Jurkat, Clone E6-1 (cell line): Measurements from ENCODE around the gene SNED1.

ENCODE experiments used
- DNase-seq: peaks from one replicate; pipeline ENCODE4 v3.0.0-alpha.2; 2011; ENCODE audit warnings: low read depth, low spot score
- H3K4me3 ChIP-seq: 2 replicates; pipeline ENCODE4 v1.5.1; 2011; ENCODE audit warnings: mild to moderate bottlenecking, low read length, control low read depth, moderate library complexity

The SNED1 gene

DNA sequence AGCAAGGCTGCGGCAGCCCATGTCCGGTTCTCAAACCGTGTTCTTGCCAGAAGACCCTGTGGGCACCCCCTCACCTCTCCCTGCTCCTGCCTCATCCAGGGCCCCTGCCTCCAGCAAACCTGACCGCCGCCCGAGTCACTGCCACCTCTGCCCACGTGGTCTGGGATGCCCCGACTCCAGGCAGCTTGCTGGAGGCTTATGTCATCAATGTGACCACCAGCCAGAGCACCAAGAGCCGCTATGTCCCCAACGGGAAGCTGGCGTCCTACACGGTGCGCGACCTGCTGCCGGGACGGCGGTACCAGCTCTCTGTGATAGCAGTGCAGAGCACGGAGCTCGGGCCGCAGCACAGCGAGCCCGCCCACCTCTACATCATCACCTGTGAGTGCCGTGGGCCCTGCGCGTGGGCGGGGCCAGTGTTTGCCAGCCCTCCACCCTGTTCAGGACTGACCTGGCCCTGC, 71.4 kb downstream of the SNED1 start:
- no peak overlapping the region for H3K4me3 ChIP-seq

GRCh38 chr2:241070361-241070760, 71.9 kb downstream of the SNED1 start:
- no peak overlapping the region for H3K4me3 ChIP-seq
- no peak for DNase-seq

More for the DNA sequence above, 71.4 kb downstream of the SNED1 start:
- DNase-seq = no peak

GRCh38 chr2:241070811-241071676, 72.6 kb downstream of the SNED1 start:
- no peak for DNase-seq
- H3K4me3 ChIP-seq = no peak overlapping the region

DNA sequence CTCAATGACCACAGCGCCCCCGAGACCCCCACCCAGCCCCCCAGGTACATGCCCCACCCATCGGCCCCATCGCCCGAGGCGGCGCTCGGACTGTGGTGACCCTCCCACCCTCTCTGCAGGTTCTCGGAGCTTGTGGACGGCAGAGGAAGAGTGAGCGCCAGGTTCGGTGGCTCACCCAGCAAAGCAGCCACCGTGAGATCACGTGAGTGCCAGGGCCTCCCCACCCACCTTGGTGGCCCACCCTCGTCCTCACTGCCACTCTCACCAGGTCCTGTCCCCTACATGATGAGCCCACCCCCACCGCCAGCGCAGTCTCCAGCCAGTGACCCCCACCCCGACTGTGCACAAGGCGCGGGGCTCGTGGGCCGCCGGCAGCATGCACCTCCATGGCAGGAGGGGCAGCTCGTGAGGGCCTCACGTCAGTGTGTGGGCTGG, 73.3 kb downstream of the SNED1 start:
- H3K4me3 ChIP-seq = no peak overlapping the region
- no peak for DNase-seq

- no peak for DNase-seq
- H3K4me3 ChIP-seq = no peak overlapping the region
Measured at GRCh38 chr2:241072151-241072550, 73.7 kb downstream of the SNED1 start.

DNA sequence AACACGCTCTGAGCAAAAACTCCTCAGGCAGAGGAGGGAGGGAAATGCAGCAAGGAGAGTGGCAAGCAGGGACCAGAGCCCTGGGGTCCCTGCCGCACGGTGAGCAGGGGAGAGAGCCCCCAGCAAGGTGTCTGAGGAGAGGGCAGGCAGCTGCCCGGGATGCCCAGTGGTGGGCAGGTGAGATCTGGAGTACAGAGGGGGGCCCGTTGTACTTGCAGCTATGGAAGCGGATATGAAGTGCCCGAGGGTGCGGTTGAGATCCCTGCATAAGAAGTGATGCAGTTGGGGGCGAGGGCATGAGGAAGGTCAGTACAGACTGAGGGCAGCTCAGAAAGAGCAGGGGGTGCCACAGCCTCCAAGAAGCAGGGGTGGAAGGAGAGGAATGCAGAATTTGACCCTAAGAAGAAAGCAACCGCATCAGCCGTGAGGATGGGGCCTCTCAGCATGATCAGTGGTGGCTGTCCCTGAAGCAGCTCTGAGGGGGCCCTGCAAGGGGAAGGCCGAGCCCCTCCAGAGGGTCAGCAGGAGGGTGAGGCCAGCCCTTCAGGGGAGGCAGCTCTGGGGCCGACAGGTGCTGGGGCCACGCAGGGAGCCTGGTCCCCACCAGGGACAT, 74.2 kb downstream of the SNED1 start:
- no peak overlapping the region for H3K4me3 ChIP-seq
- DNase-seq = no peak

DNA sequence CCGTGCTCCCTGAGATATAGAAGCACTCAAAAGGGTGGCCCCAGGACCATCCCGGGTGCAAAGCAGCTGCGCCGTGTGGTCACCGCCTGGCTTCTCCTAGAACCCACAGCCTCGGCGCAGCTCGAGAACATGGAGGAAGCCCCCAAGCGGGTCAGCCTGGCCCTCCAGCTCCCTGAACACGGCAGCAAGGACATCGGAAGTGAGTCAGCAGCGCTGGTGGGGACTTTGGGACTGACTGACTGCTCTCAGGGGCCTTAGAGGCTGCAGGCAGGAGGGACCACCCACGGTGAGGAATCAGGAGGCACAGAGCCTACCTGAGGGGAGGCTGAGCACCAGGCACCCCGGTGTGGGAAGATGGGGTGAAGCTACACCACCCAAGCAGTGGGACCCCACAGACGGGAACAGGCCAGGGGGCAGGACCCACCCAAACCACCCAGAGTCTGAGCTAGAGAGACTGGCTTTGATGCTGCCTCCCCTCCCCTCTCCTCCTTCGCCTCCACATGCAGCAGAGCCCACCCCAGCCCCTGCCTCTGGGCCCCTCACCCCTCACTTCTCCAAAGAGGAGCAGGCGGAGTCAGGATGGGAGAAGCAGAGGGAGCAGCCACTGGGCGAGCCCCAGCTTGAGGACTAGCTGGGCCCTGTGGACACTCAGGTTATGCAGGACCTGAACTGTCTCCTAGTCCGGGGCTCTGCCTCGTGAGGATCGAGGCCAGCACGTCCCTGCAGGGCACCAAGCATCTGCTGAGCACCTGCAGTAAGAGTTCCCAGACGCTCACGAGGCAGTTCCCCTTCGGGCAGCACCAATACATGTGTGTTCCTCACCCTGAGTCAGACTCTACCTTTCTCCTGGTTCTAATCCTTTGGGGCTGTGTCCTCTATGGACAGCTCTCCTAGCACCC, 75.0 kb downstream of the SNED1 start:
- no peak for DNase-seq
- no peak overlapping the region for H3K4me3 ChIP-seq

- no peak for DNase-seq
- no peak overlapping the region for H3K4me3 ChIP-seq
Measured at GRCh38 chr2:241074065-241074818, 75.8 kb downstream of the SNED1 start.

DNA sequence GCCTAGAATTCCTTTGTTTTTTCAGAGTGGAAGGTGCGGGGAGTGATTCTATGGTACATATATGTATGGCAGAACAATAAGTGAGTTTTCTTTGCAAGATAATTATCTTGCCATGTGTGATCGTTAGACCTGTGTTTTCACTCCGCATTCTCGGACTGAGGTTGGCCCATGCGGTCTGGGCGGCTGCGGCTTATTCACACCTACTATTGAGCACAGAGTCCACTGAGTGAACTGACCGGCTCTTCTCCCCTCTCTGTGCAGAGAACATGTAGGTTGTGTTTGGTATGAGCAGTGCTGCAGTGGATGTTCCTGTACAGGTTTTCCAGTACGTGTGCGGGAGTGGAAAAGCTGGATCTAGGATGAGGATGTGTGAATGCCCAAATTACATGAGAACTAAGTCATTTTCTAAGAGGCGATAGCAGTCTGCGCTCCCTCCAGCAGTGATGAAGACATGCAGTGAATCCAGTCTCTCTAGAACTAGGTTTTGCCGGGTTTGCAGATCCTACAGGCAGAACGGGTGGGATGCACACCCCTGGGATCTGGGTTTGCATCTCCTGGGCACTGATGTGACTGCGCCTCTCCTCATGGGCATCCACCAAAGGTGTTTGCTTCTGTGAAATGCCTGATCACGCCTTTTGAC, 76.6 kb downstream of the SNED1 start:
- DNase-seq = no peak
- H3K4me3 ChIP-seq = no peak overlapping the region

DNA sequence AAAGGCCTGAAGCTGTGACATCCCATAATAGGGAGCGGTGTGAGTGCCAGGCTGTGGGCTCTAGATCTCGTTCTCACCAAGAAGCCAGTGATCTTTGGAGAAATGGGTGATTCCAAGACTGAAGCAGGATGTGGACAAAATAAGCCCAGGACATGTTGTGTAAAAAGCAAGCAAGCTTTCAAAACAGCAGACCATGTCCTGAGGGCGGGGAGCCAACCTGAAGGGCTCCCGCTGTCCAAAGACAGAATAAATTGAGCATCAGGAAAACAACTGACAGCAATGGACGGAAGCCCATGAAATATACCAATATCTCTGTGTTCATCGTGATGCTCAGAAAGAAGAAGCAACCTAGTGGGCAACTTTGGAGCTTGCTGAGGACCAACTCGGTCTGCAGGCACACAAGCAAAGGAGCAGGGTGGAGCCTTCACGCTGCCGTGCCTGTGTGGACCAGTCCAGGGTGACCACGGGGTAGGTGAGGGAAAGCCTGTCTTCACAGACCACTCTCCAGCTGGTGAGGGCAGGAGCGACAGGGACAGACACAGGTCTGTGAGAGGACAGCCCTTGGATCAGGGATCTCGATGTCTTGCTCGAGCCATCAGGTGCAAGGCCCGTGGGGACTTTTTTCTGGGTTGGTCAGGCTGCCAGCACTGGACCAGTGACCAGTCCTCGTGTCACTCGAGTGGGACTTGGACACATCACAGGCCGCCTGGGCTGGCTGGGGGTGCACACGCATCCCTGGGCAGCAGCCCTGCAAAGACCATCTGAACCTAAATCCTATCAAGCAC, 82.2 kb downstream of the SNED1 start:
- H3K4me3 ChIP-seq = no peak overlapping the region
- DNase-seq = no peak

DNA sequence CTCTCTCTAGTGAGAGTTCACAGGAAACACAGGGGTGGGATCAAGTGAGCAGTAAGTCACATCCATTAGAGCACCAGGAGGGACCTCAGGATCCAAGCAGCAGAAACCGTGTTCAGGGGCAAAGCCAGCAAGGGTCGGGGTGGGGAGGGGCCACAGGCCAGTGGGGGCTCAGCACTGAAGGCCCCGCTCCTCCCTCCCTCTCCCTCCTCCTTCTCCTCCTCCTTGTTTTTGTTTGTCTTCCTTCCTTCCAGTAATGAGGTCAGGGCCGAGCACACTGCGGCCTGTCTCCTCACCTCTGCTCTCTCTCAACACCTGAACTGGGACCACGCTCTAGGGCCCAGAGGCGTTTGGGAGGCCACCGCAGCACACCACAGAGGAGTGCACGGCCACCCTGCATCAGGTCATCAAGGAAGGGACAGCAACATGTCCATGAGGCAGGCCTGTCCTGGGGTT, 82.8 kb downstream of the SNED1 start:
- no peak for DNase-seq
- no peak overlapping the region for H3K4me3 ChIP-seq

DNA sequence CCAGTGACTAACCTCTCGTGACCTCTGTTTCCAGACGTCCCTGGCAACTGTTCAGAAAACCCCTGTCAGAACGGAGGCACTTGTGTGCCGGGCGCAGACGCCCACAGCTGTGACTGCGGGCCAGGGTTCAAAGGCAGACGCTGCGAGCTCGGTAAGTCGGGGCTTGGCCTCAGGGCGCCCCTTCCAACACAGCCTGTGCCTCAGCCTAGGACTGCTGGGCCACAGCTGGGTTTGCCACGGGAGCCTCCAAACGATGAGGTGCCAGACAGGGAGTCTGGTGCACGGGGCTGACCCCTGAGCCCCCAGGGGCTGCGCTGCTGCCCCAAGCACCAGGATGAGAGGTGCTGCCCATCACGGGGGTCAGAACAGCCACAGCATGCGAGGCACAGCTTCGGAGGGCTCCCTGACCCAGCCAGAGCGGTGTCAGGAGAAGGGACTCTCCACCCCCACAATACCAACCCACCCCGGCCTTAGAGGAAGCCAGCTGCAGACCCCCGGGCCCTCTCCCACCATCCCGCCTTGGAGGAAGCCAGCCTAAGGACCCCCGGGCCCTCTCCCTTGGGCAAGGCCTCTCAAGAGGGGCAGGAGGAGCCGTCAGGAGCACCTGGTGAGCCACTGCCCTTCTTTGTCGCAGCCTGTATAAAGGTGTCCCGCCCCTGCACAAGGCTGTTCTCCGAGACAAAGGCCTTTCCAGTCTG, 83.4 kb downstream of the SNED1 start:
- DNase-seq = no peak

DNA sequence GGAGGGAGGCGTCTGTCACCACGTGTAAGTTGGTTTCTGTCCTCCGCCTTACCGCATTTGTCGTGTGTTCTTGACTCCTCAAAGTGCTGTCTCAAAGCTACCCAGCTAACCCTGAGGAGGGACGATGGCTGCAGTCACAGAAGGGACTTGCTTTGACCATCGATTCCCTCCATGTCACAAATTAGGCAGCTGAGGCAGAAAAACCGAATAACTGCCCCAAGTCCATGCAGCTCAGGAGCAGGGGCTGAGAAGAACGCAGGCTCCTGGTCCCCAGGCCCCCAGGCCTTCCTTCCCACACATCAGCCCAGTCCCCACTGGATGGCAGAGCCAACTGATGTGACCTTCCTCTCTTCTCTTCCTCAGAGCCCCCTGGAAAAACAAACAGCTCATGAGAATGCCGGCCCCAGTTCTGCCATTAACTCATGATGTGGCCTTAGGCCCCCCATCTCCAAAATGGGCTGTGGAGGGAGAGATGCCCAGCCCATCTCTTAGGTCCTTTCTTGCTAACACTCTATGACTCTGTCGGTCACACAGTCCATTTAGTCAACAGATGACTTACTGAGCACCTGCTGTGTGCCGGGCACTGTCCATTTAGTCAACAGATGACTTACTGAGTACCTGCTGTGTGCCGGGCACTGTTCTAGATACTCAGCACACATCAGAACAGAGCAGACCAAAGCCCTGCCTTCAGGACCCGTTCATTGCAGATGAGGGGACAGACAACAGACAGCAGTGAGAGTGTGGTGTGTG, 84.1 kb downstream of the SNED1 start:
- no peak for DNase-seq
- H3K4me3 ChIP-seq = no peak overlapping the region

More for the DNA sequence above, 83.4 kb downstream of the SNED1 start:
- no peak overlapping the region for H3K4me3 ChIP-seq

GRCh38 chr2:241083091-241083415, 84.6 kb downstream of the SNED1 start:
- H3K4me3 ChIP-seq = no peak overlapping the region

GRCh38 chr2:241084856-241085444, 86.5 kb downstream of the SNED1 start:
- no peak overlapping the region for H3K4me3 ChIP-seq
- DNase-seq = no peak

More at GRCh38 chr2:241083091-241083415, 84.6 kb downstream of the SNED1 start:
- no peak for DNase-seq
